NCI-H146 (cell line): ENCODE results near the gene GALNT17.

Experiments used
- DNase-seq: peaks from one replicate; lab custom pipeline; 2025; lab: John Stamatoyannopoulos, UW

Gene GALNT17

GRCh38 chr7:71339924-71340323 is 208.0 kb downstream of the GALNT17 start:
- no peak for DNase-seq

DNA sequence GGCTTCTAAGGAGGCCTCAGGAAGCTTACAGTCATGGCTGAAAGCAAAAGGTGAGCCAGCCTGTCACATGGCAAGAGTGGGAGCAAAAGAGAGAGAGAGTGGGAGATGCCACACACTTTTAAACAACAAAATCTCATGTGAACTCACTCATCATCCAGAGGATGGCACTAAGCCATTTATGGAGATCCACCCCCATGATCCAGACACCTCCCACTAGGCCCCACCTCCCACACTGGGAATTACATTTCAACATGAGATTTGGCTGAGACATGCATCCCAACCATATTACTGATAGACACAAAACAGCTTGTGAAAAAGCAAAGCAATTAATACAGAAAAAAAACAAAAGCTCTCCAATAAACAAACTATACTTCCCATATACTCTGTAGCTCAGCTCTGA is 210.3 kb downstream of the GALNT17 start:
- DNase-seq, result no peak

DNA sequence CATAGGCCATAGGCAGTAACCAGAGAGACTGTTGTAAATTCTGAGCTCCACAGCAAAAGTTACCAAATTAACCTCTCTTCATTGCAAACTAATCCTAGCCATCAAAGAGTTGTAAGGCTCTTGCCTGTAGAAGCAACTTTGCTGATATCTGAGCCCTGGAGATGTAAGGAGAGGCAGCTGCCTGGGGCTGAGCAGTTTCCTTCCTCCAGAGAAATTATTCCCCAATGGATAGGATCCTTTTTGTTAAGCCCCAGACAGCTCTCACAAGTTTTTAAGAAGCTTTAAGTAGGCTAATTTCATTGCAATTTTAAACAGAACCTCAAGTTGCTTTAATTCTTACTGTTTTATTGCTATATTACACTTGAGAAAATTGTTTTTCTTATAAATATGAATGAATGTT is 211.1 kb downstream of the GALNT17 start:
- no peak for DNase-seq

- no peak for DNase-seq
These were observed 211.9 kb downstream of the GALNT17 start for GRCh38 chr7:71343892-71344291.

DNA sequence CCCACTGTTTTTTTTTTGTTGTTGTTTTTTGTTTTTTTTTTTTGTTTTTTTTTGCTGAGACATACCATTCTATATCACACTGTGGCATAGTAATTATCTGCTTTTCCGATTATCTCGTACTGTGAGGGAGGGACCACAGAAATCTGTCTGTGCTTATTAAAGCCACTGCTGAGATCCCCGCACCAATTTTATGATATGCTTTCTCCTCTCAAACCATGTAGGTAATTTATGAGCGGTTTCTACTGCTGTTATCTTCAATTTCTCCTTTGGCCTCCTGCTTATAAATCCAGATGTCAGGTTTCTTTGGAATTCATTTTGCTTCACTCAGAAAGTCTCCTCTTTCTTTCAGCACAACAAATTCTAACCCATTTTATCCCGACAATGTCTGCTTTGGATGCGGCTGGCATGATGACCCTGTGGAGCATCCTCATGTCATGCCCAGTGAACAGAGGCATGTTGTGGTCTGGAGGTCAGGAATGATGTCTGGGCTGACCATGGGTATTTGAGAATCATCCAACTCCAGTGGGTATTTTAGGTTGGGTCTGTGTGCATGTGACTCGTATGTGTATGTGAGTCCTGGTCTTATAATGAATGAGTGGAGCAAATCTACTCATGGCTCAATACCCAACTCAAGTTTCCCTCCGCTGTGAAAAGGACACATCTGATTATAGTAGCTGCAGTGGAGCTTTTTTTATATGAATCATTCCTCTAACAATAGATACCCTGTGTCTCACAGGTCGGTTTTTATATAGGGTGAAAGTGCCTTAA is 213.4 kb downstream of the GALNT17 start:
- DNase-seq, result no peak

DNA sequence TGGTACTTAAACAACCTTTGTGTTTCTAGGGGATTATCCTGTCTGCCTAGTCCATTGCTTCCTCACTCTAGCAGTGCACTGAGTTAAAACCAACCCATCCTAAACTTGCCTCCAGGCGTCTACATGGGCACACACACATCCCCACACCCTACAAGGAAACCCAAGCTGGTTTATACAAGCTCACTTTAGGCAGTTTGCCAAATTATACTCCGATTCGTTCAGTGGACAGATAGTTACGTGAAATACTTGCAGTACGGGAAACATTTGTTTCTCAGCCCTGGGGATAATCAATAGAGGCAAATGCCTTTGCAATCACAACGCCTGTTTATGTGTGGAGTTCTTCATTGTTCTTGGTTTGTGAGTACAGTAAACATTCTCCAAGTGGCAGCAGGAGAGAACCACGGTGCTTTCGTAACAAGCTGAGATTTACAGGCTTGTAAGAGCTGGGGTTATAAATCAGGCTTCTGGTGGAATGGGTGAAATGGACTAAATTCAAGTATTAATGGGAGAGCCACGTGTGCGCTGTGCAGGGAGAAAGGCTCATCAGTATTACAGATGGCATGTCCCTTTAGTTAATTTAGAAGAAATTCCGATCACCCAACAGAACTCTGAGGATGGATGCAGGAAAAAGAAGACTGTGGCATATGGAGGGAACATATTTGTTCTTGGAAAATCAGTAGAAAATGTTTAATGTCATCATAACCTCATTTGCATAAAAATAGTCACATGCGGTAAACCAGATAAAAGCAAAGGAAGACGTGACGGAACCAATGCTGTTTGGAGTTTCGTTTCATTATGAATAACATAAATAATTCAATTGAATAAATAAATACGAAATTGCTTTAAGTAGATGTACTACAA is 217.1 kb downstream of the GALNT17 start:
- DNase-seq, result no peak

- no peak for DNase-seq
These were observed 217.9 kb downstream of the GALNT17 start for GRCh38 chr7:71349682-71350481.

DNA sequence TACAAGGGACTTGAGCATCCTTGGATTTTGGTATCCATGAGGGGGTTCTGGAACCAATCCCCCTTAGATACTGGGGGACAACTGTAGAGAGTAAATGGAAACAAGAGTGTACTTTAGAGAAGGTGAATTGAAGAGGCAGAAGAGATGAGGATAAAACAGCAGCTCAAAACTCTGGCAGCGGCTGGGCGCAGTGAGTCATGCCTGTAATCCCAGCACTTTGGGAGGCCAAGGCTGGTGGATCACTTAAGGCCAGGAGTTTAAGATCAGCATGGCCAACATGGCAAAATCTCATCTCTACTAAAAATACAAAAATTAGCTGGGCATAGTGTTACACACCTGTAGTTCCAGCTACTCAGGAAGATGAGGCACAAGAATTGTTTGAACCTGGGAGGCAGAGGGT is 218.7 kb downstream of the GALNT17 start:
- DNase-seq, result no peak

DNA sequence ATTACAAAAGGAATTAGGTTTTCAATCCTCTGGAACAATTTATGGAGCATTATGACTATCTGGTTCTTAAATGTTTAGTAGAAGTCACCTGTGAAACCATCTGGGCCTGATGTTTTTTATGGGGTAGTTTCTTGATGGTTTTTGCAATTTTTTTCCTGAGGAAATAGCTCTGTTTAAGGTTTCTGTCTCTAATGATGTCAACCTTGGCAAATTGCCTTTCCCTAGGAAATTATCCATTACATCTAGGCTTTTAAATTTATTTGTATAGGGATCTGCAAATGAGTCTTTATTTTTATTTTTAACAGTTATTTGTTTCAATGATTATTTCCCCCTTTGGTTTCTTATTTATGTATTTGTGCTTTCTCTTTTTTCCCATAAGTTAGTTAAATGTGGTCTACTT is 222.8 kb downstream of the GALNT17 start:
- no peak for DNase-seq

- DNase-seq, result no peak
These were observed 229.6 kb downstream of the GALNT17 start for GRCh38 chr7:71361451-71362032.

DNA sequence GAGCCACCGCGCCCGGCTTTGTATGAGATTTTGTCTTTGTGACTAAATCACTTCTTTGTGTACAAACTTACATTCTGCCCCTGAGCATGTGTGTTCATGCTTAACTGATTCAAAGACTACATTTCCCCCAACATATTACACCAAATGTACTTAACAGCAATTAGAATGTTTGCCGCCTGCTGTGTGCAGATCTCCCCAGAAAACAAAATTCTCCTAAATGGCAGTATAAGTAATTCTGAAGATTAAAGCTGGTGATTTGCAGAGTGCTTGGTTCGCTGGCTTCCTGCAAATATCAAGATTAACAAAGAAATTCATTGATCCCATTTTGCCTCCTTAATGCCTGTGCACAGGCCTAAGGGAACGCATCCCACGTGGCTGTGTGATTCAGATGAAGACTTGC is 230.3 kb downstream of the GALNT17 start:
- no peak for DNase-seq

- no peak for DNase-seq
These were observed 231.3 kb downstream of the GALNT17 start for GRCh38 chr7:71363223-71363622.

- no peak for DNase-seq
These were observed 231.7 kb downstream of the GALNT17 start for GRCh38 chr7:71363627-71364026.

- DNase-seq, result no peak
These were observed 232.6 kb downstream of the GALNT17 start for GRCh38 chr7:71364551-71364950.

GRCh38 chr7:71372991-71373390 is 241.0 kb downstream of the GALNT17 start:
- no peak for DNase-seq

GRCh38 chr7:71377062-71377461 is 245.1 kb downstream of the GALNT17 start:
- DNase-seq, result no peak

- DNase-seq, result no peak
These were observed 245.5 kb downstream of the GALNT17 start for GRCh38 chr7:71377469-71377868.

DNA sequence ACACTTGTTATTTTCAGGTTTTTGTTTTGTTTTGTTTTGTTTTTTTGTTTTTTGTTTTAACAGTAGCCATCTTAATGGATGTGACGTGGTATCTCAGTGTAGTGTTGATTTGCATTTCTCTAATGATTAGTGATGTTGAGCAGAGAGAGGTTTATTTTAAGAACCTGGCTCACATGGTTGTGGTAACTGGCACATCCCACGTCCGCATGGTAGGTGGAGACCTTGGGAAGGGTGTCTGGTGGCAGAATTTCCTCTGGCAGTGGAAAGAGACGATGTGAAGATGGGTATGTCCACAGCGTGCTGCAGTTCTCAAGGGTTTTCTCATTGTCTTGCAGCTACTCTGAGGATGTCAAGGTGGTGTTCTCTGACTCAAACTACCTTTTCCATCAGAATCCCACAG is 252.2 kb downstream of the GALNT17 start:
- no peak for DNase-seq

DNA sequence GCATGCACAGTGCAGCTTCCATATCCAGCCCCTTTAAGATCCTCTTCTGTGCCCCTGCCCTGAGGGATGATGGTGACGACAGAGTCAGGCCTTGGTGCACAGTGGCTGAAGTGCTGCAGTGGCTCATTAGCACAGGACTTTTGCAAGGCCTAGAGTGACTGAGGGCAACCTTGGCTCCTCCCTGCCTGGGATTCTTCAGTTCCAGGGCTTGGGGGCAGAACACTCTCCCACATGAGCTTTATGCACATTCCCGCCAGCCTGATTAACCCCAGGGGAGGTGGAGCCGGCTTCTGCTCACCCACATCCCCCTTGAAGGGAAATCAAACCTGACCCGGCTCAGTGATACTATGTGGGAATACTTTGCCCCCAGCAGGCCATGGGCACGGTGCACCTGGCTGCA is 253.4 kb downstream of the GALNT17 start:
- DNase-seq, result no peak

- DNase-seq, result no peak
These were observed 254.3 kb downstream of the GALNT17 start for GRCh38 chr7:71386152-71386785.

DNA sequence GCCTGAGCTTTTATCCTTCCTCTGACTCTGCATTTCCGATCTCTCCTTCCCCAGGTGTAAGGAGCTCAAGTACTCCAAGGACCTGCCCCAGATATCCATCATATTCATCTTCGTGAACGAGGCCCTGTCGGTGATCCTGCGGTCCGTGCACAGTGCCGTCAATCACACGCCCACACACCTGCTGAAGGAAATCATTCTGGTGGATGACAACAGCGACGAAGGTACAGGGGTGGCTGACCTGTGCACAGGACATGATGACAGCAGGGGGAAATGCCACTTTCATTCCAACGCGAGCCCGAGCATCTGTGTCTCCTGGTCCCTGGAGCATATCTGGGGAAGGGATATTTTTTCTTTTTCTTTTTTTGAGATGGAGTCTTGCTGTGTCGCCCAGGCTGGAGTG is 256.2 kb downstream of the GALNT17 start:
- DNase-seq, result no peak

GRCh38 chr7:71389976-71390375 is 258.0 kb downstream of the GALNT17 start:
- no peak for DNase-seq
